Measurements from ENCODE around the gene DPCD. TPM values are rescaled to one million over a fixed set of nuclear protein-coding genes. Genes with fewer than 3 reads are reported as not detected.

Gene DPCD
- total and polyA plus RNA-seq, 2 donors (not counting 3 experiments of a cell fraction or from before 2014, with no cell fraction given), result 25.3 to 39.3 TPM

DNA sequence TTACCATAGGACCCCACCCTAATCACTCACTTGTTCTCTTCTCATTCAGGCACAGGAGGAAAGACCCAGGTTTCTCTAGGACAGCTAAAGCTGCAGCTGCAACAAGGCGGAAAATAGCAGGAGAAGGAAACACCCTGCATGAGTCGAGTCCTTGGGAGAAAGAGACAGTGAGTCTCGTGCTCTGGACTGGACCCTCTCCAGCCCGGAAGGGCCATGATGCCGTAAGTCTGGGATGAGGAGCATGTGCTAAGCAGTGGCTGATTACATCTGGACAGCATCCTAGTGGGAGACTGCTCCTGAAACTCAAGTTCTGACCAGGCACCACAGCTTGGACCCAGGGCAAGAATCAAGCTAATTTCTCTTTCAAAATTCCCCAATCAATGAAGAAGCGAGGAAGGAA, 67.4 kb downstream of the DPCD start:
- Histone ChIP-seq H4K20me1 (replicated peaks; ENCODE audit: control insufficient read depth, extremely low read depth, insufficient read depth, low read length) (no peaks in the 10 kb centered on the region), H3K36me3 (ENCODE audit: control insufficient read depth in 2 of 2, extremely low read depth in 1 of 2, insufficient read depth in 2 of 2, low read length in 2 of 2) (peaks cover 5 to 16% of the 10 kb centered on the region in 2 experiments), H3K9ac (replicated peaks; ENCODE audit: extremely low read depth, insufficient read depth, low read length) (no peak overlapping the region), H3K4me1 (ENCODE audit: control insufficient read depth, extremely low read depth, insufficient read depth, low read length) (no peaks in the 10 kb centered on the region), H3K79me2 (ENCODE audit: control insufficient read depth, insufficient read depth, low read length) (no peaks in the 10 kb centered on the region), H3K9me3 (replicated peaks; ENCODE audit: control insufficient read depth, insufficient read depth, low read length) (no peaks in the 10 kb centered on the region), H3K4me3 (replicated peaks in 1 of 3; ENCODE audit: insufficient read depth in 1 of 3, low read depth in 1 of 3, low read length in 3 of 3) (no peak overlapping the region), H3K27me3 (ENCODE audit: control insufficient read depth in 2 of 2, insufficient read depth in 2 of 2, low read length in 2 of 2) (no peaks in the 10 kb centered on the region), H3K9me1 (replicated peaks; ENCODE audit: control insufficient read depth, extremely low read depth, insufficient read depth, low read length) (no peaks in the 10 kb centered on the region), H3K4me2 (ENCODE audit: insufficient read depth, low read length) (no peak overlapping the region), H3K27ac (ENCODE audit: insufficient read depth, low read depth, low read length) (no peak overlapping the region), H2AFZ (ENCODE audit: low read depth, low read length) (no peak overlapping the region)
- no peak for DNase-seq (ENCODE audit: low read depth, low spot score)
- intact Hi-C loops (cut with micrococcal nuclease) (no loop called here), dilution Hi-C loops (cut with MboI; ENCODE audit: extremely low pct_ligation_motif_present, low sequenced_read_pairs) (no loop called here)
- ChIA-PET CTCF (interaction anchor here (1.0 kb wide), 1 partner anchor 53 kb away, joined by 3 read pairs; no protein-coding TSS in a partner anchor), POLR2A (no interaction called here)
- FAIRE-seq, result no peak
- TF ChIP-seq JUN (IDR thresholded peaks at IDR 0.05; ENCODE audit: borderline replicate concordance, insufficient read depth, insufficient read length, low read depth) (no peak), GATA2 (IDR thresholded peaks at IDR 0.05; ENCODE audit: insufficient read depth, insufficient read length, low read depth, low read length) (no peak), POLR2A (IDR thresholded peaks at IDR 0.05; ENCODE audit: low read depth, low read length) (no peak)
- TF ChIP-seq, protein P1, sequence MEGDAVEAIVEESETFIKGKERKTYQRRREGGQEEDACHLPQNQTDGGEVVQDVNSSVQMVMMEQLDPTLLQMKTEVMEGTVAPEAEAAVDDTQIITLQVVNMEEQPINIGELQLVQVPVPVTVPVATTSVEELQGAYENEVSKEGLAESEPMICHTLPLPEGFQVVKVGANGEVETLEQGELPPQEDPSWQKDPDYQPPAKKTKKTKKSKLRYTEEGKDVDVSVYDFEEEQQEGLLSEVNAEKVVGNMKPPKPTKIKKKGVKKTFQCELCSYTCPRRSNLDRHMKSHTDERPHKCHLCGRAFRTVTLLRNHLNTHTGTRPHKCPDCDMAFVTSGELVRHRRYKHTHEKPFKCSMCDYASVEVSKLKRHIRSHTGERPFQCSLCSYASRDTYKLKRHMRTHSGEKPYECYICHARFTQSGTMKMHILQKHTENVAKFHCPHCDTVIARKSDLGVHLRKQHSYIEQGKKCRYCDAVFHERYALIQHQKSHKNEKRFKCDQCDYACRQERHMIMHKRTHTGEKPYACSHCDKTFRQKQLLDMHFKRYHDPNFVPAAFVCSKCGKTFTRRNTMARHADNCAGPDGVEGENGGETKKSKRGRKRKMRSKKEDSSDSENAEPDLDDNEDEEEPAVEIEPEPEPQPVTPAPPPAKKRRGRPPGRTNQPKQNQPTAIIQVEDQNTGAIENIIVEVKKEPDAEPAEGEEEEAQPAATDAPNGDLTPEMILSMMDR (IDR thresholded peaks at IDR 0.05; ENCODE audit: extremely low read depth in 1 of 2, insufficient read depth in 1 of 2, low read depth in 1 of 2, low read length in 2 of 2), result no peak
- no TSS peak for BruUV-seq (replicated peaks)

DNA sequence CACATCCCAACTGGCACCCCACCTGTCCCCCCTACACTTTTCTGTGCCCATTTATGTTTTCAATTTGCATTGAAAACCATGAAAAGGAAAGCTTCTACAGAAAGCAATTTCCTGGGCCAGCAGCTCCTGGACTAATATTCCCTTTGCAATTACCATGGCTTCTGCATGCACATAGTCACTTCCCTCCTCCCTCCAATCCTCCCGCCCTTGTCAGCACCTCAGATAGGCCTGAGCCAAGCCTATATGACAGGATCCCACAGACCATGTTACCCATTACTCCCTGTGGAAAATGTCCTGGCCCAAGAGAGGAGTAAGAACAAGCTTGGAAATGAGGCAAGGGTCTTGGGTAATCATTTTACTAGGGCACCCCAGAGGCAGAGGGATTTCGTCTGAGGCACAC, 68.8 kb downstream of the DPCD start:
- dilution Hi-C loops (cut with MboI; ENCODE audit: extremely low pct_ligation_motif_present, low sequenced_read_pairs) (no loop called here), intact Hi-C loops (cut with micrococcal nuclease) (no loop called here)
- POLR2A ChIA-PET, result interaction anchor here (0.7 kb wide), 1 partner anchor 7 kb away, joined by 9 read pairs; no protein-coding TSS in a partner anchor
- Histone ChIP-seq H3K27me3 (ENCODE audit: control insufficient read depth in 2 of 2, insufficient read depth in 2 of 2, low read length in 2 of 2) (no peaks in the 10 kb centered on the region), H3K79me2 (ENCODE audit: control insufficient read depth, insufficient read depth, low read length) (no peaks in the 10 kb centered on the region), H3K4me3 (replicated peaks in 1 of 3; ENCODE audit: insufficient read depth in 1 of 3, low read depth in 1 of 3, low read length in 3 of 3) (no peak overlapping the region), H3K9me3 (replicated peaks; ENCODE audit: control insufficient read depth, insufficient read depth, low read length) (no peaks in the 10 kb centered on the region), H3K36me3 (ENCODE audit: control insufficient read depth in 2 of 2, extremely low read depth in 1 of 2, insufficient read depth in 2 of 2, low read length in 2 of 2) (peaks cover 5 to 17% of the 10 kb centered on the region in 2 experiments), H2AFZ (ENCODE audit: low read depth, low read length) (no peak overlapping the region), H3K4me1 (ENCODE audit: control insufficient read depth, extremely low read depth, insufficient read depth, low read length) (no peaks in the 10 kb centered on the region), H3K9me1 (replicated peaks; ENCODE audit: control insufficient read depth, extremely low read depth, insufficient read depth, low read length) (no peaks in the 10 kb centered on the region), H3K27ac (ENCODE audit: insufficient read depth, low read depth, low read length) (no peak overlapping the region), H3K4me2 (ENCODE audit: insufficient read depth, low read length) (no peak overlapping the region), H3K9ac (replicated peaks; ENCODE audit: extremely low read depth, insufficient read depth, low read length) (no peak overlapping the region), H4K20me1 (replicated peaks; ENCODE audit: control insufficient read depth, extremely low read depth, insufficient read depth, low read length) (no peaks in the 10 kb centered on the region)
- no TSS peak for BruUV-seq (replicated peaks)
- FAIRE-seq (no peak), DNase-seq (ENCODE audit: low read depth, low spot score) (no peak)
- TF ChIP-seq POLR2A (IDR thresholded peaks at IDR 0.05; ENCODE audit: low read depth, low read length) (no peak), MYC (IDR thresholded peaks at IDR 0.05; ENCODE audit: low read depth, low read length) (no peak), EZH2 (IDR thresholded peaks at IDR 0.05; ENCODE audit: borderline replicate concordance, low read depth, low read length, severe bottlenecking) (no peak), JUN (IDR thresholded peaks at IDR 0.05; ENCODE audit: borderline replicate concordance, insufficient read depth, insufficient read length, low read depth) (no peak)
- TF ChIP-seq, protein P2, sequence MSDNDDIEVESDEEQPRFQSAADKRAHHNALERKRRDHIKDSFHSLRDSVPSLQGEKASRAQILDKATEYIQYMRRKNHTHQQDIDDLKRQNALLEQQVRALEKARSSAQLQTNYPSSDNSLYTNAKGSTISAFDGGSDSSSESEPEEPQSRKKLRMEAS (IDR thresholded peaks at IDR 0.05; ENCODE audit: insufficient read depth, insufficient read length), result no peak
- TF ChIP-seq, protein P1 (IDR thresholded peaks at IDR 0.05; ENCODE audit: extremely low read depth in 1 of 2, insufficient read depth in 1 of 2, low read depth in 1 of 2, low read length in 2 of 2), result no peak
- CTCF ChIA-PET, result interaction anchor here (0.9 kb wide), 1 partner anchor 57 kb away, joined by 3 read pairs; no protein-coding TSS in a partner anchor

Data from endothelial cell of umbilical vein (primary cell).